Fibroblast of pulmonary artery (primary cell): Measurements from ENCODE around the gene LBX1.

Source experiments
- DNase-seq: peaks from one replicate; pipeline ENCODE4 v3.0.0-alpha.2; 2010; ENCODE audit warnings: low read depth
- H3K4me3 ChIP-seq: replicated peaks from 2 replicates; pipeline ENCODE4 v1.5.1; 2011; ENCODE audit warnings: low read depth, mild to moderate bottlenecking, control low read depth, low read length, moderate library complexity
- TF ChIP-seq, protein P1 (sequence below): IDR thresholded peaks from 2 replicates; pipeline ENCODE4 v1.5.1; 2011; ENCODE audit warnings: mild to moderate bottlenecking, control low read depth, low read length, inconsistent platforms; ENCODE audit errors: missing control alignments

Gene LBX1

GRCh38 chr10:101195921-101196320 lies 33.3 kb downstream of the LBX1 start:
- TF ChIP-seq, protein P1, sequence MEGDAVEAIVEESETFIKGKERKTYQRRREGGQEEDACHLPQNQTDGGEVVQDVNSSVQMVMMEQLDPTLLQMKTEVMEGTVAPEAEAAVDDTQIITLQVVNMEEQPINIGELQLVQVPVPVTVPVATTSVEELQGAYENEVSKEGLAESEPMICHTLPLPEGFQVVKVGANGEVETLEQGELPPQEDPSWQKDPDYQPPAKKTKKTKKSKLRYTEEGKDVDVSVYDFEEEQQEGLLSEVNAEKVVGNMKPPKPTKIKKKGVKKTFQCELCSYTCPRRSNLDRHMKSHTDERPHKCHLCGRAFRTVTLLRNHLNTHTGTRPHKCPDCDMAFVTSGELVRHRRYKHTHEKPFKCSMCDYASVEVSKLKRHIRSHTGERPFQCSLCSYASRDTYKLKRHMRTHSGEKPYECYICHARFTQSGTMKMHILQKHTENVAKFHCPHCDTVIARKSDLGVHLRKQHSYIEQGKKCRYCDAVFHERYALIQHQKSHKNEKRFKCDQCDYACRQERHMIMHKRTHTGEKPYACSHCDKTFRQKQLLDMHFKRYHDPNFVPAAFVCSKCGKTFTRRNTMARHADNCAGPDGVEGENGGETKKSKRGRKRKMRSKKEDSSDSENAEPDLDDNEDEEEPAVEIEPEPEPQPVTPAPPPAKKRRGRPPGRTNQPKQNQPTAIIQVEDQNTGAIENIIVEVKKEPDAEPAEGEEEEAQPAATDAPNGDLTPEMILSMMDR, result no peak

DNA sequence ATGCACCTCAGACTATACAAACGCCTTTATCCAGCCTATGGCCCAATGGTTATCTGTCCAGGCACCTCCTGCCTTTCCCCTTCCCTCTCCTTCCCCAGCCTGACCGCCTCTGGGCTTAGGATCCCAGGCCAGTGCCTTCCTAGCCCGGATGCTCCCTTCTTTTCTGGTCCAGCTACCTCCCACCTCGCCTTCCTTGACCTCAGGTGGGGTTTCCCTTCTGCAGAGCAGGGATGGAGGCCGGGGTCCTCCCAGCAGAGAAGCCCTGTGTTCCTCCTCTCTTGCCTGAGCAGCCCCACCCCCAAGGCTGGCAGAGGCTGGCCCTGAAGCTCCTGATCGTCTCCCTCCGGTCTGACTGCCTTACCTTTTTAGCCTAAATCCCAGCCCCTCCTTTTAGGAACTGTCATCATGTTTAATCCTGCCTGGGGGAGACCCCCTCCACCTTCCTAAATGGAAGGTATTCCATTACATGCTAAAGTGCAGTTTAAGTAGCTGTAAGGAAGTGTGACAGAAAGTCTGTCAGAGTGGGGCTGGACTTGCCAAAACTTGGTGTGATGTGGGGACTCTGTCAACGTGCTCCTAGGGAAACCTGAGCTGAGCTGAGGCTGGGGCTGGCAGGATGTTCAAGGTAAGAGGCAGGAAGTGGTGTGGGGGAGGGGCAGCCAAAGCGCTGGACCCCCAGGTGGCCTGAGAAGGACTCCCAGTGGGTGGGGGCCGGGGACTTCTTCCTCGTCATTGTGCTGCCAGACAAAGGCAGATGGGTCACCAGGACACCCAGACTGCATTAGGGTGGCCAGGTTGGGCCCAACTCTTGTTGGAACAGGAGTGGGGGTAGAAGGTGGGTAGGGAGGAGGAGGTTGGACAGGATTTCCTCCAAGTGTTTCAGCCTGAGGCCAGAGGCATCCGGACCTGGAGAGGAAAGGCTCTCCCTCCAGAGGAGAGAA lies 39.5 kb downstream of the LBX1 start:
- H3K4me3 ChIP-seq, result no peak overlapping the region
- TF ChIP-seq, protein P1, result no peak
- DNase-seq, result no peak

More at GRCh38 chr10:101195921-101196320, 33.3 kb downstream of the LBX1 start:
- no peak for DNase-seq
- no peak overlapping the region for H3K4me3 ChIP-seq

GRCh38 chr10:101188942-101189341 lies 40.3 kb downstream of the LBX1 start:
- DNase-seq, result no peak
- no peak overlapping the region for H3K4me3 ChIP-seq
- TF ChIP-seq, protein P1, result no peak

GRCh38 chr10:101183458-101184183 lies 45.6 kb downstream of the LBX1 start:
- DNase-seq, result no peak
- TF ChIP-seq, protein P1, result no peak
- no peak overlapping the region for H3K4me3 ChIP-seq

GRCh38 chr10:101182936-101183335 lies 46.3 kb downstream of the LBX1 start:
- TF ChIP-seq, protein P1, result no peak
- H3K4me3 ChIP-seq, result no peak overlapping the region
- DNase-seq, result no peak
